ENCODE measurements around the gene SLC22A9.
"Not testable (repeated sequence)": the region's sequence is repeated elsewhere in the genome, so short reads cannot be mapped to it uniquely, and the experiment has no call there.

SLC22A9 gene

GRCh38 chr11:63369165-63369970 lies at the start of gene SLC22A9:
TSS of gene SLC22A9 (plus strand) at chr11:63369785. CDS start at chr11:63370057, 272 bp downstream.
- no peak for DNase-seq (ENCODE audit: low spot score)

GRCh38 chr11:63321723-63322122 lies 47.9 kb upstream of the SLC22A9 start:
- DNase-seq (ENCODE audit: low spot score) = no peak

- not testable (repeated sequence) for DNase-seq (ENCODE audit: low spot score)
Observed at GRCh38 chr11:63335089-63335488, 34.5 kb upstream of the SLC22A9 start.

GRCh38 chr11:63337070-63337469 lies 32.5 kb upstream of the SLC22A9 start:
- no peak for DNase-seq (ENCODE audit: low spot score)

- no peak for DNase-seq (ENCODE audit: low spot score)
Observed at GRCh38 chr11:63343130-63343529, 26.5 kb upstream of the SLC22A9 start.

- no peak for DNase-seq (ENCODE audit: low spot score)
Observed at GRCh38 chr11:63352144-63352543, 17.4 kb upstream of the SLC22A9 start.

- DNase-seq (ENCODE audit: low spot score) = no peak
Observed at GRCh38 chr11:63362196-63362793, 7.3 kb upstream of the SLC22A9 start.

- no peak for DNase-seq (ENCODE audit: low spot score)
Observed at GRCh38 chr11:63369971-63370588, 495 bp downstream of the SLC22A9 start.

GRCh38 chr11:63371396-63371795 lies 1.8 kb downstream of the SLC22A9 start:
- DNase-seq (ENCODE audit: low spot score) = no peak

- DNase-seq (ENCODE audit: low spot score) = no peak
Observed at GRCh38 chr11:63375434-63375833, 5.8 kb downstream of the SLC22A9 start.

- DNase-seq (ENCODE audit: low spot score) = no peak
Observed at GRCh38 chr11:63380130-63380529, 10.5 kb downstream of the SLC22A9 start.

GRCh38 chr11:63395697-63396096 lies 26.1 kb downstream of the SLC22A9 start:
- no peak for DNase-seq (ENCODE audit: low spot score)

- no peak for DNase-seq (ENCODE audit: low spot score)
Observed at GRCh38 chr11:63404161-63404935, 34.8 kb downstream of the SLC22A9 start.

- no peak for DNase-seq (ENCODE audit: low spot score)
Observed at GRCh38 chr11:63405114-63405513, 35.5 kb downstream of the SLC22A9 start.

- no peak for DNase-seq (ENCODE audit: low spot score)
Observed at GRCh38 chr11:63406458-63406857, 36.9 kb downstream of the SLC22A9 start.

- no peak for DNase-seq (ENCODE audit: low spot score)
Observed at GRCh38 chr11:63417174-63417852, 47.7 kb downstream of the SLC22A9 start.

GRCh38 chr11:63427971-63428508 lies 58.5 kb downstream of the SLC22A9 start:
- no peak for DNase-seq (ENCODE audit: low spot score)

- not testable (repeated sequence) for DNase-seq (ENCODE audit: low spot score)
Observed at GRCh38 chr11:63430731-63431130, 61.1 kb downstream of the SLC22A9 start.

- not testable (repeated sequence) for DNase-seq (ENCODE audit: low spot score)
Observed at GRCh38 chr11:63435351-63435750, 65.8 kb downstream of the SLC22A9 start.

- not testable (repeated sequence) for DNase-seq (ENCODE audit: low spot score)
Observed at GRCh38 chr11:63435831-63436230, 66.2 kb downstream of the SLC22A9 start.

GRCh38 chr11:63443714-63444113 lies 74.1 kb downstream of the SLC22A9 start:
- DNase-seq (ENCODE audit: low spot score) = no peak
